SU-DHL-6 (cell line): Measurements from ENCODE around the gene FRMPD4.
"Not testable (repeated sequence)": the region's sequence is repeated elsewhere in the genome, so short reads cannot be mapped to it uniquely, and the experiment has no call there.

Source experiments
- H2AFZ ChIP-seq: fragments of 200-600 bp; sonication (generic); 2 replicates; pipeline ENCODE4 v1.6.1; 2014; ENCODE audit warnings: low read depth, mild to moderate bottlenecking, moderate library complexity, mixed read lengths, antibody characterized with exemption, low read length; ENCODE audit not compliant: severe bottlenecking
- H3F3A ChIP-seq: fragments of 200-600 bp; shearing (Covaris generic); 2 replicates; pipeline ENCODE4 v1.6.0; 2016; ENCODE audit warnings: antibody characterized with exemption, mild to moderate bottlenecking; ENCODE audit not compliant: insufficient read depth
- H3K27ac ChIP-seq: fragments of 200-600 bp; sonication (generic); 2 replicates; pipeline ENCODE4 v1.5.1; 2016; ENCODE audit warnings: low read depth, mild to moderate bottlenecking, low read length, moderate library complexity, mixed read lengths
- H3K27me3 ChIP-seq: fragments of 200-600 bp; sonication (generic), shearing (Covaris generic); 2 replicates; pipeline ENCODE4 v1.6.0; 2014; ENCODE audit warnings: mild to moderate bottlenecking, low read length
- H3K36me3 ChIP-seq: fragments of 200-600 bp; sonication (generic); 2 replicates; pipeline ENCODE4 v1.6.1; 2014; ENCODE audit warnings: mild to moderate bottlenecking, low read length, mixed read lengths
- H3K4me2 ChIP-seq: fragments of 300-600, 200-600 bp; shearing (Covaris generic), sonication (generic); 2 replicates; pipeline ENCODE4 v1.6.0; 2014; ENCODE audit warnings: low read length, low read depth, mild to moderate bottlenecking; ENCODE audit not compliant: poor library complexity, severe bottlenecking
- H3K4me3 ChIP-seq: fragments of 200-600 bp; sonication (generic); 2 replicates; pipeline ENCODE4 v1.5.1; 2014; ENCODE audit warnings: antibody characterized with exemption, low read length, mild to moderate bottlenecking, mixed read lengths; ENCODE audit not compliant: insufficient read depth, poor library complexity, severe bottlenecking
- H3K79me2 ChIP-seq: fragments of 200-600 bp; sonication (generic); 2 replicates; pipeline ENCODE4 v1.6.1; 2014; ENCODE audit warnings: mild to moderate bottlenecking, low read length, moderate library complexity; ENCODE audit not compliant: insufficient read depth
- H3K9ac ChIP-seq: fragments of 200-600 bp; sonication (generic); 2 replicates; pipeline ENCODE4 v1.7.0; 2014; ENCODE audit warnings: mild to moderate bottlenecking, low read length
- H3K9me2 ChIP-seq: fragments of 200-600 bp; sonication (generic); replicated peaks from 2 replicates; pipeline ENCODE4 v1.6.1; 2014; ENCODE audit warnings: low read length; ENCODE audit not compliant: insufficient read depth
- H3K9me3 ChIP-seq: fragments of 200-600 bp; sonication (generic); 2 replicates; pipeline ENCODE4 v1.6.1; 2014; ENCODE audit warnings: low read length, mixed read lengths; ENCODE audit not compliant: insufficient read depth
- H4K20me1 ChIP-seq: fragments of 200-600 bp; sonication (generic); 2 replicates; pipeline ENCODE4 v1.6.1; 2014; ENCODE audit warnings: low read depth, mild to moderate bottlenecking, antibody characterized with exemption, low read length, moderate library complexity, mixed read lengths
- EZH2phosphoT487 ChIP-seq: fragments of 200-600 bp; sonication (generic), shearing (Covaris generic); conservative IDR thresholded peaks from 2 replicates; pipeline ENCODE4 v1.6.1; 2018; ENCODE audit warnings: mild to moderate bottlenecking, antibody characterized with exemption, low read length, moderate library complexity, mixed read lengths
- TF ChIP-seq, protein P1 (sequence below): fragments of 200-600 bp; sonication (generic); IDR thresholded peaks from one replicate; pipeline ENCODE4 v1.5.1; 2017; ENCODE audit warnings: antibody characterized with exemption, mild to moderate bottlenecking, low read length, moderate library complexity; ENCODE audit not compliant: insufficient read depth, poor library complexity, severe bottlenecking

Gene FRMPD4

DNA sequence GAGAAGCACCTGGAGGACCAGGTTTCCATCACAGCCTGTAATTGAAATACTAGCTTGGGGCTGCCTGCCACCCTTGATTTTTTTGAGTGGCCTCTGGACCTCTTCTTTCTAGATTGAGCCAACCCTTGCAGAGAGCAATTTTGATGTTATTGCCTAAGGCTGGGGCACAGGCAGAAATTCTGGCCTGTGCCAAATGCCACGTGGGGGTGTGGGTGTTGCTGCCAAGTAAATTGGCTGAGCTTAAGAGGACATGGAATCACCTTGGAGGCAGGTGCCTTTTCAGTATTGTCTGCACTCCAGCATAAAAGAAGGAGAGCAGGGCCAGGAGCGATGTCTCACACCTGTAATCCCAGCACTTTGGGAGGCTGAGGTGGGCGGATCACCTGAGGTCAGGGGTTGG lies 366.9 kb downstream of the FRMPD4 start:
- no peaks in the 10 kb centered on the region for H3K9me3 ChIP-seq

DNA sequence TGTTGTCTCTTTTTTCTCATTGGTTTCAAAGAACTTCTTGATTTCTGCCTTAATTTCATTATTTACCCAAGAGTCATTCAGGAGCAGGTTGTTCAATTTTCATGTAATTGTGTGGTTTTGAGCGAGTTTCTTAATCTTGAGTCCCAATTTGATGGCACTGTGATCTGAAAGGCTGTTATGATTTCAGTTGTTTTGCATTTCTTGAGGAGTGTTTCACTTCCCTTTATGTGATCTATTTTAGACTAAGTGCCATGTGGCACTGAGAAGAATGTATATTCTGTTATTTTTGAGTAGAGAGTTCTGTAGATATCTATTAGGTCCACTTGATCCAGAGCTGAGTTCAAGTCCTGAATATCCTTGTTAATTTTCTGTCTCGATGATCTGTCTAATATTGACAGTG lies 377.1 kb downstream of the FRMPD4 start:
- H3K4me2 ChIP-seq, H3K27ac ChIP-seq, H3K9ac ChIP-seq, H3K4me3 ChIP-seq, H3K79me2 ChIP-seq, H3K27me3 ChIP-seq, H3K9me2 ChIP-seq, H3K9me3 ChIP-seq, H3K36me3 ChIP-seq, H3F3A ChIP-seq, H4K20me1 ChIP-seq, H2AFZ ChIP-seq: not testable (repeated sequence)

More for the DNA sequence above, 366.9 kb downstream of the FRMPD4 start:
- Histone ChIP-seq H3K27me3 (no peaks in the 10 kb centered on the region), H3K9ac (no peak overlapping the region), H3K9me2 (no peaks in the 10 kb centered on the region), H3K4me2 (no peak overlapping the region), H4K20me1 (no peaks in the 10 kb centered on the region), H3K27ac (no peak overlapping the region), H3F3A (no peaks in the 10 kb centered on the region), H3K4me3 (no peak overlapping the region), H3K79me2 (no peaks in the 10 kb centered on the region), H2AFZ (no peak overlapping the region), H3K36me3 (no peaks in the 10 kb centered on the region)
- TF ChIP-seq, protein P1, sequence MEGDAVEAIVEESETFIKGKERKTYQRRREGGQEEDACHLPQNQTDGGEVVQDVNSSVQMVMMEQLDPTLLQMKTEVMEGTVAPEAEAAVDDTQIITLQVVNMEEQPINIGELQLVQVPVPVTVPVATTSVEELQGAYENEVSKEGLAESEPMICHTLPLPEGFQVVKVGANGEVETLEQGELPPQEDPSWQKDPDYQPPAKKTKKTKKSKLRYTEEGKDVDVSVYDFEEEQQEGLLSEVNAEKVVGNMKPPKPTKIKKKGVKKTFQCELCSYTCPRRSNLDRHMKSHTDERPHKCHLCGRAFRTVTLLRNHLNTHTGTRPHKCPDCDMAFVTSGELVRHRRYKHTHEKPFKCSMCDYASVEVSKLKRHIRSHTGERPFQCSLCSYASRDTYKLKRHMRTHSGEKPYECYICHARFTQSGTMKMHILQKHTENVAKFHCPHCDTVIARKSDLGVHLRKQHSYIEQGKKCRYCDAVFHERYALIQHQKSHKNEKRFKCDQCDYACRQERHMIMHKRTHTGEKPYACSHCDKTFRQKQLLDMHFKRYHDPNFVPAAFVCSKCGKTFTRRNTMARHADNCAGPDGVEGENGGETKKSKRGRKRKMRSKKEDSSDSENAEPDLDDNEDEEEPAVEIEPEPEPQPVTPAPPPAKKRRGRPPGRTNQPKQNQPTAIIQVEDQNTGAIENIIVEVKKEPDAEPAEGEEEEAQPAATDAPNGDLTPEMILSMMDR = no peak
- no peak for TF ChIP-seq EZH2phosphoT487

DNA sequence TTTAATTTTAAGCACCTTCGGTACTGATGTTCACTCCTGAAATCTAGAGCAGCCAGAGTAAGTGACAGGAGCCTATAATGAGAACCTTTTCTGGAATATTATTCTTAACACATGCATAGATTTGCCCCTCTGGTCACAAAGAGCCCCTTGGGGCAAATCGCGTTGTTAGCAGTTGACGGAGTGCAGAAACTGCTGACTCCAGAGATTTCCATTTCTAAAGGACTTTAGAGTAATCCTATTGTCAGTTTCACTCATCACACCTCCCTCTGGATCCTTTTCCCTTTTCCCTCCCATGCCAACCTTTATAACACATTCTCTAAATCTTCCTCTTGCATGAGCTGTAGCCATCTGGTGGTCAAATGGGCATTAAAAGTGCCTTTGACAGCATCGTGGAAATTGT lies 388.0 kb downstream of the FRMPD4 start:
- no peak overlapping the region for H2AFZ ChIP-seq
- H3K4me3 ChIP-seq = no peak overlapping the region
- H3K4me2 ChIP-seq = no peak overlapping the region
- no peaks in the 10 kb centered on the region for H3K36me3 ChIP-seq
- H3K9ac ChIP-seq = no peak overlapping the region
- H3K27me3 ChIP-seq = no peaks in the 10 kb centered on the region
- no peak overlapping the region for H3K27ac ChIP-seq
- H3K9me3 ChIP-seq = no peaks in the 10 kb centered on the region
- H3K79me2 ChIP-seq = no peaks in the 10 kb centered on the region
- H3F3A ChIP-seq = no peaks in the 10 kb centered on the region
- TF ChIP-seq, protein P1 = no peak
- no peak for TF ChIP-seq EZH2phosphoT487
- no peaks in the 10 kb centered on the region for H4K20me1 ChIP-seq
- H3K9me2 ChIP-seq = no peaks in the 10 kb centered on the region

DNA sequence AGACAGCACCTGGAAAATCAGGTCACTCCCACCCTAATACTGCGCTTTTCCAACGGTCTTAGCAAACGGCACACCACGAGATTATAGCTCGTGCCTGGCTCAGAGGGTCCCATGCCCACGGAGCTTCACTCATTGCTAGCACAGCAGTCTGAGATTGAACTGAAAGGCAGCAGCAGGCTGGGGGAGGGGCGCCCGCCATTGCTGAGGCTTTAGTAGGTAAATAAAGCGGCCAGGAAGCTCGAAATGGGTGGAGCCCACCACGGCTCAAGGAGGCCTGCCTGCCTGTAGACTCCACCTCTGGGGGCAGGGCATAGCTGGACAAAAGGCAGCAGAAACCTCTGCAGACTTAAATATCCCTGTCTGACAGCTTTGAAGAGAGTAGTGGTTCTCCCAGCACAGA lies 399.8 kb downstream of the FRMPD4 start:
- not testable (repeated sequence) for H3K27me3 ChIP-seq, H3K4me2 ChIP-seq, H3K9ac ChIP-seq, H3K27ac ChIP-seq, H3K79me2 ChIP-seq, H3K9me2 ChIP-seq, H3K9me3 ChIP-seq, H3K36me3 ChIP-seq, H3K4me3 ChIP-seq, H2AFZ ChIP-seq, H4K20me1 ChIP-seq, H3F3A ChIP-seq

DNA sequence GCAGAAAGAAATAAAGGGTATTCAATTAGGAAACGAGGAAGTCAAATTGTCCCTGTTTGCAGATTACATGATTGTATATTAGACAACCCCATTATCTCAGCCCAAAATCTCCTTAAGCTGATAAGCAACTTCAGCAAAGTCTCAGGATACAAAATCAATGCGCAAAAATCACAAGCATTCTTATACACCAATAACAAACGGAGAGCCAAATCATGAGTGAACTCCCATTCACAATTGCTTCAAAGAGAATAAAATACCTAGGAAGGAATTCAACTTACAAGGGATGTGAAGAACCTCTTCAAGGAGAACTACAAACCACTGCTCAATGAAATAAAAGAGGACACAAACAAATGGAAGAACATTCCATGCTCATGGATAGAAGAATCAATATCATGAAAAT lies 404.0 kb downstream of the FRMPD4 start:
- H3K9ac ChIP-seq, H3K9me2 ChIP-seq, H4K20me1 ChIP-seq, H3K4me2 ChIP-seq, H3K27ac ChIP-seq, H3K79me2 ChIP-seq, H3F3A ChIP-seq, H3K27me3 ChIP-seq, H2AFZ ChIP-seq, H3K9me3 ChIP-seq, H3K36me3 ChIP-seq, H3K4me3 ChIP-seq: not testable (repeated sequence)
